Naive thymus-derived CD8-positive, alpha-beta T cell (primary cell): ENCODE data around the gene CASP6. TPM values are rescaled to one million over a fixed set of nuclear protein-coding genes. Genes with fewer than 3 reads are reported as not detected.

Experiments
- ATAC-seq, 2 donors: fragments of 150-1000 bp; cut with Tn5 transposase in 1 of 2; sonication (Bioruptor Pico), chemical (Tn5 transposase) in 1 of 2; 1 replicate in 1 of 2; 2 replicates in 1 of 2; pipeline ENCODE4 v1.10.0; 2021; ENCODE audit warnings: mild to moderate bottlenecking in 2 of 2, moderate library complexity in 2 of 2
- POLR2A ChIA-PET: fragments of 350-600 bp; sonication (Branson Sonifier 250); formaldehyde crosslinking; loops from one replicate; lab custom pipeline; 2021; ENCODE audit warnings: antibody characterized with exemption; lab: Charles Lee
- DNase-seq, 10 donors: peaks; one replicate each; pipeline versions ENCODE4 v3.0.0 to v3.0.0-alpha.2; 2020 to 2022
- H3K27ac Mint-ChIP-seq, 10 donors: one replicate each; pipeline ENCODE4 v1.8.0; 2020 to 2022; ENCODE audit warnings: mild to moderate bottlenecking in 10 of 10, mixed read lengths in 10 of 10, moderate library complexity in 4 of 10, inconsistent platforms in 1 of 10
- H3K27me3 Mint-ChIP-seq, 5 donors: one replicate each; pipeline ENCODE4 v1.8.0; 2021 to 2022; ENCODE audit warnings: mixed read lengths in 5 of 5
- H3K36me3 Mint-ChIP-seq, 3 donors: one replicate each; pipeline ENCODE4 v1.8.0; 2020 to 2022; ENCODE audit warnings: mixed read lengths in 3 of 3, mild to moderate bottlenecking in 2 of 3, inconsistent platforms in 1 of 3
- H3K4me1 Mint-ChIP-seq, 4 donors: one replicate each; pipeline ENCODE4 v1.8.0; 2021 to 2022; ENCODE audit warnings: mixed read lengths in 4 of 4
- H3K4me3 Mint-ChIP-seq, 10 donors: one replicate each; pipeline ENCODE4 v1.8.0; 2020 to 2022; ENCODE audit warnings: mild to moderate bottlenecking in 10 of 10, mixed read lengths in 10 of 10, moderate library complexity in 6 of 10, inconsistent platforms in 1 of 10
- H3K9me3 Mint-ChIP-seq, 9 donors: one replicate each; pipeline ENCODE4 v1.8.0; 2020 to 2022; ENCODE audit warnings: mixed read lengths in 9 of 9, mild to moderate bottlenecking in 3 of 9, inconsistent platforms in 1 of 9, moderate library complexity in 1 of 9
- polyA plus RNA-seq, 3 donors: library from polyadenylated mRNA; unstranded; fragments of 300-500 nt; fragmentation: Illumina TruSeq; gene quantifications; one replicate each; pipeline ENCODE4 v1.2.3, GENCODE V29; 2021
- total RNA-seq, 8 experiments: library from RNA in 2 of 8; stranded (reverse) in 2 of 8; gene quantifications; one replicate each; pipeline ENCODE4 v1.2.3 and lab custom pipeline; 2021 to 2026

The CASP6 gene
- total and polyA plus RNA-seq, 5 experiments from 2014 or later, result 17.8 to 87.7 (median 57.2) TPM

GRCh38 chr4:109733728-109734127 is 30.5 kb upstream of the CASP6 start:
- H3K9me3 Mint-ChIP-seq, result no peaks in the 10 kb centered on the region
- peaks cover 4 to 12% (median 9%) of the 10 kb centered on the region in 4 donors for H3K4me1 Mint-ChIP-seq
- POLR2A ChIA-PET, result no interaction called here
- no peak overlapping the region for H3K27ac Mint-ChIP-seq
- H3K27me3 Mint-ChIP-seq, result peaks cover 0 to 8% (median 0%) of the 10 kb centered on the region in 5 donors
- no peaks in the 10 kb centered on the region for H3K36me3 Mint-ChIP-seq
- no peak for ATAC-seq
- no peak overlapping the region for H3K4me3 Mint-ChIP-seq
- DNase-seq, result no peak

DNA sequence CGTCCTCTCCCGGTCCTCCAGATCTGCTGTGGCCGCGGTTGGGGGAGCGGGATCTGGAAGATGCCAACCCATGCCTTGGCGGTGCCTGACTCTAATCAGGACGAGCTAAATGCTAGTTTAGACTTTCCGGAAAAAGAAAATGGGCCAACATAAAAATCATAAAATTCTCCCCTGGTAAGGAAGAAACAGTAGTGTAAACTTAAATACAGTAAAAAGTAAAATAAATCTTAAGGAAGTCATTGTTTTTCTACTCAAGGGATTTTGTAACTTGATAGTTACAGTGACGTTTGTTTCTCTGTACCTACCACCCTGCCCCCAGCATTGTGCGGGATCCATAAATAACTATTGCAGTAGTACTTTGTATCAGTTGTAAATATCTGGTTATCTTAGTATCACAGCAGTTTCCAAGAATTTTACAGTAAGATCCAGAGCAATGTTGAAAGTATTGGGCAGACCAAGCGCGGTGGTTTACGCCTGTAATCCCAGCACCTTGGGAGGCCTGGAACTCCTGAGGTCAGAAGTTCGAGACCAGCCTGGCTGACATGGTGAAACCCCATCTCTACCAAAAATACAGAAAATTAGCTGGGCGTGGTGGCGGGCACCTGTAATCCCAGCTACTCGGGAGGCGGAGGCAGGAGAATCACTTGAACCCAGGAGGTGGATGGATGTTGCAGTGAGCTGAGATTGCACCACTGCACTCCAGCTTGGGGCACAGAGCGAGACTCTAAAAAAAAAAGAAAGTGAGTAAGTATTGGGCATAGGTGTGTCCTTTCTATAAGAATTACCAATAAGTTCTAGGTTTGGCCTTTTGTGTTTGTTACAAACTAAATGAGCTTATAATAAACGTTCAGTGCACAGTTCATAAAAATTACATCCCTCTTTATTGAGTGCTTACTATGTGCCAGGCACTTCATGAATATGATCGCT is 27.6 kb upstream of the CASP6 start:
- Mint-ChIP-seq H3K36me3 (peaks cover 0 to 11% (median 5%) of the 10 kb centered on the region in 3 donors), H3K9me3 (no peaks in the 10 kb centered on the region), H3K27ac (peak overlapping the region; percentile 49 to 94 (median 86)), H3K4me1 (peaks cover 18 to 35% (median 24%) of the 10 kb centered on the region in 4 donors), H3K27me3 (no peaks in the 10 kb centered on the region), H3K4me3 (peak overlapping the region; percentile 80 to 90 (median 85))
- DNase-seq (no peak), ATAC-seq (no peak)
- POLR2A ChIA-PET, result interaction anchor here (0.5 to 2.5 kb wide), 12 partner anchors 12 to 297 kb away, joined by 3 to 11 read pairs (median 4); partner anchors contain the start of genes GAR1, MCUB and SEC24B

DNA sequence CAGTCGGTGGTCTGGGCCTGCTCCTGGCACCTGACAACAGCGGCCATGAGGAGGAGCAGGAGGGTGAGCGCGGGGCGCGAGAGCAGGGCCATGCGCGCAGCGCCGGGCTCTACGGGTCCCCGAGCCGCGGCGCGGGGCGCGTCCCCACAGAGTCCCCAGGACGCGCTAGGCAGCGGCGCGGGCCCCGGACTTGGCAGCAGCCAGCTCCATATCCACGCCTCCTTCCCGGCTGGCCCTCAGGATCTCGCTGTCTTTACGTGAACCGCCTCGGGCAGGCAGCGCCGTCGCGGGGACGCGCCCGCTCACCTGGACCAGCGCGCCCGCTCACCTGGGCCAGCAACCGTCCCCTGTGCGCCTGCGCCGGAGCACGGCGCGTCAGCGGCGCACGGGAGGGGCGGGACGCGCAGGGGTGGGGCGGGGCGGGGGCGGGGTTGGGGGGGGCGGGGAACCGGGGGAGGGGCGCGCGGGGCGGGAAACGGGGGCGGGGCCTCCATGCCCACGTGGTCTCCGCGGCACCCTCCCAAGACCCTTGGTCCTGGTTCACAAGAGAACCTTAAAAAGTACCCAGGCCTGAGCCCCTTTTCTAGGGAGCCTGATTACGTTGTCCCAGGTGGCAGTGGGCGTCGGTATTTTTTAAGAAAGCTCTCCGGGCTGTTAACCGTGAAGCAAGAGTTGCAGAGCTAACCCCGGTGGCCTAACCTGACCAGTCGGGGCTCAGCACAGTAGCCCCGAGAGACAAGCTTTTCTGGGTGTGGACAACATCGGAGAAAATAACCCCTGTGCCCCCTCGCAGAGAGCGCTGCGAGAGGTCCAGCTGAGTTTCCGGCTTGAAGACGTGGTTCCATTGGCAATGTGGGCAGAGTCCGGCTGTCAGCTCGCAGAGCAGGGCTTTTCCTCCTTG is 26.7 kb upstream of the CASP6 start, which contains the start of gene PLA2G12A:
PLA2G12A (minus strand) TSS at position 353 of the 901 bp plus-strand sequence; CDS start at position 92, 261 bp downstream.
- Mint-ChIP-seq H3K9me3 (no peaks in the 10 kb centered on the region), H3K4me3 (peak within 1 kb of the TSS; percentile 82 to 97 (median 92)), H3K27me3 (no peaks in the 10 kb centered on the region), H3K36me3 (peaks cover 0 to 15% (median 7%) of the 10 kb centered on the region in 3 donors), H3K27ac (peak within 1 kb of the TSS; percentile 74 to 97 (median 93)), H3K4me1 (peaks cover 19 to 38% (median 25%) of the 10 kb centered on the region in 4 donors)
- ATAC-seq (peak; percentile 85 to 89), DNase-seq (peak; percentile 72 to 90 (median 84))
- POLR2A ChIA-PET, result interaction anchor here (0.6 to 2.5 kb wide), 13 partner anchors 13 to 296 kb away, joined by 3 to 11 read pairs (median 4); partner anchors contain the start of genes GAR1, MCUB and SEC24B

DNA sequence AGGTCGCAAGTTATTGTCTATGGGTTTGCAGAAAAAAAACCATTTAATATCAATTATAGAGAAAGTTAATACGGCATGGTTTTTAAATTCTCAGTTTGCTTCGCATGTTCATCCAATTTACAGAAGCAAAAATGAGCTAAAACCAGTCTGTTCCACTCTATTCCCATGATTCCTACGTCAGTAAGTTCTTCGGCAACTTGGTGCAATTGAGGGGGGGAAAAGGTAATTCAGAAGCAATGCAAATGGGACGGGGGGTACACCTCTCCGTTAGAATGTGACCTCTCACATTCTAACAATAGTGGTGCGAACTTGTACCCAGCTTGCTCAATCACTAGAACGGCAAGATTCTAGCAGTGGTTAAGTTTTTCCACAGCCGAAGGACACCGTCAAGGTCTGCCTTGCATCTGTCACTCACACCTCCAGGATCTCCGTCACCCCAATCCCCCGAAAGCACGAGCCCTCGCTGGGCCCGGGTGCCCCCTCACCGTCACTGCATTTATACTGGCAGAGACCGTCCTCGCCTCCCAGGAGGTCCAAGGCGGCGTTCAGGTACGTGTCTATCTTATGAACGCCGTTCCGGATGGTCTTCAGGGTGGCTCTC is 26.0 kb upstream of the CASP6 start:
- no peak for ATAC-seq
- POLR2A ChIA-PET, result interaction anchor here (0.5 to 2.5 kb wide), 9 partner anchors 14 to 1202 kb away, joined by 3 to 11 read pairs (median 4); partner anchors contain the start of genes GAR1 and MCUB
- H3K9me3 Mint-ChIP-seq, result no peaks in the 10 kb centered on the region
- H3K4me1 Mint-ChIP-seq, result peaks cover 19 to 44% (median 28%) of the 10 kb centered on the region in 4 donors
- peaks cover 0 to 20% (median 7%) of the 10 kb centered on the region in 3 donors for H3K36me3 Mint-ChIP-seq
- peak in 2 of 10 donors; percentile 4 to 36 for DNase-seq
- peak overlapping the region; percentile 66 to 97 (median 93) for H3K27ac Mint-ChIP-seq
- peak overlapping the region; percentile 82 to 97 (median 92) for H3K4me3 Mint-ChIP-seq
- no peaks in the 10 kb centered on the region for H3K27me3 Mint-ChIP-seq

GRCh38 chr4:109728385-109728784 is 25.1 kb upstream of the CASP6 start:
- ATAC-seq, result no peak
- H3K27ac Mint-ChIP-seq, result peak overlapping the region in 3 of 10 donors; percentile 28 to 95 (median 60)
- H3K4me1 Mint-ChIP-seq, result peaks cover 21 to 44% (median 28%) of the 10 kb centered on the region in 4 donors
- no peaks in the 10 kb centered on the region for H3K9me3 Mint-ChIP-seq
- POLR2A ChIA-PET, result interaction anchor here (0.7 to 2.2 kb wide), 2 partner anchors 26 to 1201 kb away, joined by 7 to 11 read pairs; no protein-coding TSS in a partner anchor
- no peaks in the 10 kb centered on the region for H3K27me3 Mint-ChIP-seq
- no peak for DNase-seq
- H3K4me3 Mint-ChIP-seq, result peak overlapping the region; percentile 82 to 97 (median 92)
- peaks cover 0 to 25% (median 8%) of the 10 kb centered on the region in 3 donors for H3K36me3 Mint-ChIP-seq

DNA sequence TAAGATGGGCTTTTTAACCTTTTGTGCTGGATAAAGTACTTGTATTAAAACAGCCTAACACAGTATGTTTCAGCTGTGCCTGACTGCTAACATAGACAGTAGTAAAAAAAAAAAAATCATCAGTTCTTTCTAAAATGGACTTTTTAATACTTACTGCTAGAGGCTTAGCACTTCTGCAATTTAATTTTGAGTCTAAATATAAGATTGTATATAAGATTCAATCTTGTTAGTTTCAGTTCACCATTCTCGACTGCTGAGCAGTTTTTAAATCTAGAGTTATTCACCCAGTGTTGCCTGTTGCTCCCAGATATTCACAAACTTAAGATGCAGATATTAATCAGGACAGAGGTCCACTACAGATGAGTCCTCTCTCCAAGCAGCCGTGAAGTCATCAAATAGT is 19.9 kb upstream of the CASP6 start:
- Mint-ChIP-seq H3K4me3 (no peak overlapping the region), H3K36me3 (peaks cover 0 to 37% (median 13%) of the 10 kb centered on the region in 3 donors), H3K27ac (no peak overlapping the region), H3K4me1 (peaks cover 12 to 48% (median 30%) of the 10 kb centered on the region in 4 donors), H3K27me3 (no peaks in the 10 kb centered on the region), H3K9me3 (no peaks in the 10 kb centered on the region)
- DNase-seq (no peak), ATAC-seq (no peak)
- POLR2A ChIA-PET, result no interaction called here

DNA sequence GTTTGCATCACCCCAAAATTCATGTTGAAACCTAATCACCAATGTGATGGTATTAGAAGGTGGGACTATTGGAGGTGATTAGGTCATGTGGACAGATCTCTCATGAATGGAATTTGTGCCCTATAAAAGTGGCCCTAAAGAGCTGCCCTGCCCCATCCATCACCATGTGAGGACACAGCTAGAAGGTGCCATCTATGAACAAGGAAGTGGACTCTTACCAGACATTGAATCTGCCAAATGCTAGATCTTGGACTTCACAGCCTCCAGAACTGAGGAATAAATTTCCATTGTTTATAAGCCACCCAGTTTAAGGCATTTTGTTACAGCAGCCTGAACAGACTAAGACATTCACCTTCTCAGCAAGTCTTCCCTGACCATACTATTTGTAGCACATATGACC is 19.1 kb upstream of the CASP6 start:
- Mint-ChIP-seq H3K36me3 (peaks cover 0 to 43% (median 15%) of the 10 kb centered on the region in 3 donors), H3K4me1 (peaks cover 9 to 41% (median 26%) of the 10 kb centered on the region in 4 donors)
- ATAC-seq, result no peak

DNA sequence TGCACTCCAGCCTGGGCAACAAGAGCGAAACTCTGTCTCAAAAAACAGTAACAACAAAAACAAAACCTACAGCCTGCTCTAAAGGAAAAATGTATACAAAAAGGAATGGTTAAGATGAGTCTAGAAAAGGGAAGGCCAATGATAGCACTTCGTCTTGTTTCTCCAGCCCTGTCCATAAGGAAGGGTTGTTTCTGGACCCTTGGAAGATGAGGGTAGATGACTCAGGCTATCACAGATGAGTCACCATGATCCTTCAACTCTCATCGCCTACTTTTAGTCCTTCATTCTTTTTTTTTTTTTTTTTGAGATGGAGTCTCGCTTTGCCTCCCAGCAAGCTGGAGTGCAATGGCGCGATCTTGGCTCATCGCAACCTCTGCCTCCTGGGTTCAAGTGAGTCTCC is 17.8 kb upstream of the CASP6 start:
- no peak overlapping the region for H3K27ac Mint-ChIP-seq
- no peaks in the 10 kb centered on the region for H3K27me3 Mint-ChIP-seq
- POLR2A ChIA-PET, result no interaction called here
- H3K4me1 Mint-ChIP-seq, result peaks cover 9 to 27% (median 20%) of the 10 kb centered on the region in 4 donors
- no peaks in the 10 kb centered on the region for H3K9me3 Mint-ChIP-seq
- H3K4me3 Mint-ChIP-seq, result no peak overlapping the region
- ATAC-seq (no peak), DNase-seq (no peak)
- H3K36me3 Mint-ChIP-seq, result peaks cover 0 to 47% (median 24%) of the 10 kb centered on the region in 3 donors

More for the DNA sequence above, 19.1 kb upstream of the CASP6 start:
- DNase-seq, result no peak
- Mint-ChIP-seq H3K4me3 (no peak overlapping the region), H3K9me3 (no peaks in the 10 kb centered on the region), H3K27ac (peak overlapping the region in 1 of 10 donors; percentile 39), H3K27me3 (no peaks in the 10 kb centered on the region)
- POLR2A ChIA-PET, result no interaction called here

DNA sequence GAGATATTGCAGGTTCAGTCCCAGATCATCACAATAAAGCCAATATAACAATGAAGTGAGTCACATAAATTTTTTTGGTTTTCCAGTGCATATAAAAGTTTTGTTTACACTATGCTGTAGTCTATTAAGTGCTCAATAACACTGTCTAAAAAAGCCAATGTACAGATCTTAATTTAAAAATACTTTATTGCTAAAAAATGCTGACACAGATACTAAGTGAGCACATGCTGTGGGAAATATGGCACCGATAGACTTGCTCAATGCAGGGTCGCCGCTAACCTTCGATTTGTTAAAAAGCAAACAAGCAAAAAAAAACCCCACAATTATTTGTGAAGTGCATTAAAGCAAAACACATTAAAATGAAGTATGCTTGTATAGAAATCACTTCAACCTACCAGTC is 16.4 kb upstream of the CASP6 start:
- no peak for ATAC-seq
- no peak overlapping the region for H3K27ac Mint-ChIP-seq
- POLR2A ChIA-PET, result no interaction called here
- H3K27me3 Mint-ChIP-seq, result no peaks in the 10 kb centered on the region
- peaks cover 9 to 21% (median 17%) of the 10 kb centered on the region in 4 donors for H3K4me1 Mint-ChIP-seq
- no peak overlapping the region for H3K4me3 Mint-ChIP-seq
- H3K9me3 Mint-ChIP-seq, result no peaks in the 10 kb centered on the region
- H3K36me3 Mint-ChIP-seq, result peaks cover 0 to 50% (median 25%) of the 10 kb centered on the region in 3 donors
- no peak for DNase-seq

DNA sequence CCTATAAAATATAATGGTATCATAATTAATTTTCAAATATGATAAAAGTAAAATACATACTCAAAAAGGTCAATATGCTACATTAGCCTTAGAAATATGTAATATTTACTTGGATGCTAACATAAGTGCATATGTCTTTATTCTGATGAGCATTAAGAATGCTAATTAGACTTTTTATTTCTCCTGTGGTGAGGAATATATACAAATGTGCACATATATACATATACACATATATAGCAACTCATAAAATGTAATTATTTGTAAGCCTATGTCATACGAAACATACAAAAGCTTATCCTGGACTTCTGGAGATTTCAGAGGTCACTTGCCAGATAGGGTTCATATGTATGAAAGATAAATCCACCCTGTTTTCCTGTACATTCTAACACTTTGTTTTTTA is 15.5 kb upstream of the CASP6 start:
- Mint-ChIP-seq H3K27me3 (no peaks in the 10 kb centered on the region), H3K4me3 (no peak overlapping the region), H3K36me3 (peaks cover 0 to 49% (median 25%) of the 10 kb centered on the region in 3 donors), H3K27ac (no peak overlapping the region), H3K9me3 (no peaks in the 10 kb centered on the region), H3K4me1 (peaks cover 9 to 16% (median 14%) of the 10 kb centered on the region in 4 donors)
- ATAC-seq (no peak), DNase-seq (no peak)
- POLR2A ChIA-PET, result no interaction called here

GRCh38 chr4:109713500-109713899 is 10.3 kb upstream of the CASP6 start:
- POLR2A ChIA-PET, result interaction anchor here (0.6 kb wide), 1 partner anchor 16 kb away, joined by 3 read pairs; no protein-coding TSS in a partner anchor
- no peak overlapping the region for H3K4me3 Mint-ChIP-seq

More at GRCh38 chr4:109713500-109713899, 10.3 kb upstream of the CASP6 start:
- H3K4me1 Mint-ChIP-seq, result no peaks in the 10 kb centered on the region
- ATAC-seq, result no peak
- H3K27ac Mint-ChIP-seq, result no peak overlapping the region
- no peak for DNase-seq
- H3K27me3 Mint-ChIP-seq, result no peaks in the 10 kb centered on the region
- H3K36me3 Mint-ChIP-seq, result peaks cover 0 to 75% (median 21%) of the 10 kb centered on the region in 3 donors
- no peaks in the 10 kb centered on the region for H3K9me3 Mint-ChIP-seq
